Bronchial epithelial cell (primary cell): Measurements from ENCODE around the gene MCM3AP. TPM values are rescaled to one million over a fixed set of nuclear protein-coding genes. Genes with fewer than 3 reads are reported as not detected.

Experiments
- DNase-seq: peaks from one replicate; pipeline ENCODE4 v3.0.0-alpha.2; 2010; ENCODE audit warnings: low read depth
- FAIRE-seq: peaks from 2 replicates; lab custom pipeline; 2011; peaks lifted over from hg19 to GRCh38; lab: Jason Lieb, UNC
- H3K27me3 ChIP-seq: 2 replicates; pipeline ENCODE4 v1.5.1; 2011; ENCODE audit warnings: low read length; ENCODE audit not compliant: control insufficient read depth, insufficient read depth
- H3K36me3 ChIP-seq: 2 replicates; pipeline ENCODE4 v1.5.1; 2011; ENCODE audit warnings: low read length; ENCODE audit not compliant: control insufficient read depth, insufficient read depth
- H3K4me3 ChIP-seq: 2 replicates; pipeline ENCODE4 v1.5.1; 2011; ENCODE audit warnings: mild to moderate bottlenecking, low read depth, low read length, control low read depth
- total RNA-seq: library from RNA; depleted of rRNA; stranded (reverse); fragments of >200 nt; gene quantifications from 2 replicates; pipeline ENCODE4 v1.2.1, GENCODE V29; 2014
- TF ChIP-seq, protein P1 (sequence below): IDR thresholded peaks from 2 replicates; pipeline ENCODE4 v1.5.1; 2011; ENCODE audit warnings: mild to moderate bottlenecking, moderate library complexity, low read length, control low read depth, inconsistent platforms; ENCODE audit not compliant: insufficient read depth, severe bottlenecking

The MCM3AP gene
- total RNA-seq, 1 donor from 2014 or later, result 70.8 TPM

DNA sequence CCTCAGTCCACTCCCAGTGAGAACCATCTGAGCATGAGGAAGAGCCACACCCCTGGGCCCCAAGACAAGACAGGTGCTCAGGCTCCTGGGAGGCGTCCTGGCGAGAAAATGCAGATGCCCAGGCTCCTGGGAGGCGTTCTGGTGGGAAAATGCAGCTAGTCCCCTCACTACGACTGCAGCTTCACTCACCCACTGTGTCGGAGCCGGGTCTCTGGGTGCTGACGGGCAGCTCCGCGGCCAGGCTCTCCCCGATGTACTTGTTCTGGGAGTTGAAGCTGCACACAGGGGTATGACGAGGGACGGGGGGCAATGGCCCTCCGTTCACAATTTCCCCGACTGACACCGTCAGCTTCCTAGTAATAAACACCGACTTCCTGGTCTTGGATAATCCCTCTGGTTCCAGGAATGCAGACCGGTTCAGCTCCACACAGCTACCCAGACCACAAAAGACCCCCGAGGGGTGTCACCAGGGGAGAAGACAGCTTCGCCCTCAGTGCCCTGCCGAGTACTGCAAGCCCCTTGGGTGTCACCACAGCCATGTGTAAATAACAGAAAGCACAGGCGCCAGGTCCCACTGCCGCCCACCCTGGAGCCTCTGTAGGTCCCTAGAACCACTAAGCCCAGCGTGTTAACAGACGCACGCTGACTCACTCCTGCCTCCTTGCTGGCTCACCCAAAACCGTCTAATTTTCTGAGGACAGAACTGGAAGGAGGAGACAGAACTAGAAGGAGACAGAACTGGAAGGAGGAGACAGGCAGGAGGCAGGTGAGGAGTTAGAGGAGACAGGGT, 19.5 kb downstream of the MCM3AP start:
- TF ChIP-seq, protein P1, sequence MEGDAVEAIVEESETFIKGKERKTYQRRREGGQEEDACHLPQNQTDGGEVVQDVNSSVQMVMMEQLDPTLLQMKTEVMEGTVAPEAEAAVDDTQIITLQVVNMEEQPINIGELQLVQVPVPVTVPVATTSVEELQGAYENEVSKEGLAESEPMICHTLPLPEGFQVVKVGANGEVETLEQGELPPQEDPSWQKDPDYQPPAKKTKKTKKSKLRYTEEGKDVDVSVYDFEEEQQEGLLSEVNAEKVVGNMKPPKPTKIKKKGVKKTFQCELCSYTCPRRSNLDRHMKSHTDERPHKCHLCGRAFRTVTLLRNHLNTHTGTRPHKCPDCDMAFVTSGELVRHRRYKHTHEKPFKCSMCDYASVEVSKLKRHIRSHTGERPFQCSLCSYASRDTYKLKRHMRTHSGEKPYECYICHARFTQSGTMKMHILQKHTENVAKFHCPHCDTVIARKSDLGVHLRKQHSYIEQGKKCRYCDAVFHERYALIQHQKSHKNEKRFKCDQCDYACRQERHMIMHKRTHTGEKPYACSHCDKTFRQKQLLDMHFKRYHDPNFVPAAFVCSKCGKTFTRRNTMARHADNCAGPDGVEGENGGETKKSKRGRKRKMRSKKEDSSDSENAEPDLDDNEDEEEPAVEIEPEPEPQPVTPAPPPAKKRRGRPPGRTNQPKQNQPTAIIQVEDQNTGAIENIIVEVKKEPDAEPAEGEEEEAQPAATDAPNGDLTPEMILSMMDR, result no peak
- H3K4me3 ChIP-seq, result no peak overlapping the region
- no peak for FAIRE-seq
- DNase-seq, result no peak
- H3K36me3 ChIP-seq, result peaks cover 36% of the 10 kb centered on the region
- H3K27me3 ChIP-seq, result no peaks in the 10 kb centered on the region

DNA sequence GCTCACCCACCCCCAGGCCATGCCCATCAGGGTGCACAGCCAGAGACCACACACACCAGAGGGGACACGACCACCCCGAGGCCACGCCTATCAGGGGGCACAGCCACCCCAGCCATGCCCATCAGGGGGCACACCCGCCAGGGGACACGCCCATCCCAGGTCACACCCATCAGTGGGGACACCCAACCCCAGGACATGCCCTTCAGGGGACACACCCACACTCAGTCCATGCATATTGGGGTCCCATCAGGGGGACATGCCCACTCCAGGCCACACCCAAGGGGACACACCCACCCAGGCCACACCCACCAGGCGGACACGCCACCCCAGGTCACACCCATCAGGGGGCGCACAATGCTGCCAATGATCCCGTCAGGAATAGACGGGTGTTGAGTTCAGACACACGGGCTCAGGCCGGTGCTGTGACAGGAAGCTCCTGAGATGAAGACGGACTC, 20.7 kb downstream of the MCM3AP start:
- Histone ChIP-seq H3K36me3 (peaks cover 39% of the 10 kb centered on the region), H3K27me3 (no peaks in the 10 kb centered on the region), H3K4me3 (no peak overlapping the region)
- FAIRE-seq (no peak), DNase-seq (no peak)
- TF ChIP-seq, protein P1, result no peak

DNA sequence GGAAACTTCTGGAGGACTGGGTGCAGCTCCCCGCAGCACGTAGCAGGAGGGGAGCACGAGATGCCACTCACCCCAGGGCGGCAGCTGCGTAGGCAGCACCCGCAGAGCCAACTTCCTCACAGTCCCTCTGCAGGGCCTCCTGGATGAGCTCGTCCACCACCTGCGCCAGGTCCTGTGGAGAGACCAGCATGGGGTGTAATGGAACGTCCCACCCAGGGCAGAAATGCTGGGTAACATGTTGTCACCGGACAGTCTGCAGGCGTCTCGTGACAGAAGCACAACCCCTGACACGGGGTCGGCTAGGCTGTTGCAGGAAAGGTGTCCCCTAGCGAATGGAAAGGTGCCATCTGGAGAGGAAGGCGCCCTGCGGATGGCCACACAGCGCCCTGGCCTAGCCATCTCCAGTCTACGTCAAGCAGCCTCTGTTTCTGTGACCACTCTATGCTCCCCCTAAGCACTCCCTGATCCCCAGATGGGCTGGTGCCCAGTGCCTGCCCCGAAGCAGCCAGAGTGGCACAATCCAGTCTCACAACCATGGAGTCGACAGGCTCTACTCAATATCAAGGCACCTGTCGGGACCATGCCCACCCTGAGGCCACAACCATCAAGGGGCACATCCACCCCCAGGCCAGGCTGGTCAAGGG, 21.2 kb downstream of the MCM3AP start:
- no peak for DNase-seq
- Histone ChIP-seq H3K27me3 (no peaks in the 10 kb centered on the region), H3K36me3 (peaks cover 36% of the 10 kb centered on the region), H3K4me3 (no peak overlapping the region)
- TF ChIP-seq, protein P1, result no peak
- no peak for FAIRE-seq

DNA sequence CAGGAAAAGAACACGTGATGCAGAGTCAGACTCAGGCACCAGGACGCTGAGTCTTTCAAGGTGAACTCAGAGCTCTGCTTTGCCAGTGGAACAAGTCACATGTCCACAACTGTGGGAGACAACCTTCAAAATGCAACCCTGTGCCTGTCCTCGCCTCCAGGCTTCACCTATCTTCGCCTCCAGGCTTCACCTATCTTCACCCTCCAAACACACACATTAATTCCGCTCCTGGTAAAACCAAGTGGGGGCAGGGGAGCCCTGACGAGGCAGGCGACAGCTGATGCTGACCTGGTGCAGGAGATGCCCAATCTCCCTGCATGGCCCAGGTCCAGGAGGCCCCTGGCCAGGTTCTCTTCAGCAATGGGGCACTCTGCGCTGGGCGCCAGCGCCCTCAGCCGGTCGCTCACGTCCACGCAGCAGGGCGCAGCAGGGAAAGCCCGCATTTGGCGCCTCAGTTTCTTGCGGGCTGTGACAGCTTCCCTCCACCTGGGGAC, 28.9 kb downstream of the MCM3AP start:
- Histone ChIP-seq H3K4me3 (no peak overlapping the region), H3K36me3 (peaks cover 43% of the 10 kb centered on the region), H3K27me3 (no peaks in the 10 kb centered on the region)
- DNase-seq (no peak), FAIRE-seq (no peak)
- TF ChIP-seq, protein P1, result no peak

DNA sequence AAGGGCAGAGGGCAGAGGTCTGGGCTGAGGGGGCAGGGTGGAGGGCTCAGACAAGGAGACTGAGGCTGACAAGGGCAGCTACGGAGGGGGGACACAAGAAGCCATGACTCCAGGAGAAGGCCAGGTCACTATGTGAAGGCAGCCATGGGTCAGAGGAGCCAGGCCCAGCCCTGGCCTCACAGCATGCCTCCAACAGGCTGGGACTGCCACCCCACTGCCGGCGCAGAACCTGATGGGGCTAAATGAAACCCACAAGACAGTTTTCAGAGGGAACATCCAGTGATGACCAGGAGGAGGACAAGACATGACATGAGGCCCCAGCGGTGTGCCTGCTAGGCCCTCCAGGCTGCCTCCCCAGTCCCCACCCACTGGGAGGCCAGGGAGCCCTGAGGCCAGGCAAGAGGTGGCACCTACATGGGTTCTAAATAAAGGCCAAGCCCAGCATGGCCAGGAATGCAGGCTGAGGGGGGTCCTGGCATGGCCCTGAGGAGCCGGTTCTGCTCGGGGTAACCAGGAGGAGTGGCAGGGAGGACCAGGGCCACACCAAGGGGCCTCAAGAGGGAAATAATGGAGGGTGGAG, 29.6 kb downstream of the MCM3AP start:
- FAIRE-seq, result no peak
- no peak for DNase-seq
- TF ChIP-seq, protein P1, result no peak
- Histone ChIP-seq H3K27me3 (no peaks in the 10 kb centered on the region), H3K36me3 (peaks cover 43% of the 10 kb centered on the region), H3K4me3 (no peak overlapping the region)
